Diencephalon (tissue), 1 donor: ENCODE data around the gene SH3GL2. TPM values are rescaled to one million over a fixed set of nuclear protein-coding genes. Genes with fewer than 3 reads are reported as not detected.

ENCODE experiments used
- total RNA-seq: library from RNA; depleted of rRNA; stranded (reverse); fragments of >200 nt; gene quantifications from one replicate; pipeline ENCODE4 v1.2.3, GENCODE V29; 2014

Gene SH3GL2
- 52.1 TPM for total RNA-seq

GRCh38 chr9:17578911-17579793, at the start of gene SH3GL2:
SH3GL2 (plus strand) TSS chr9:17579066.

